ENCODE measurements around the gene ASPSCR1. TPM values are rescaled to one million over a fixed set of nuclear protein-coding genes. Genes with fewer than 3 reads are reported as not detected.

Gene ASPSCR1
- total and polyA plus RNA-seq, 9 of the 15 experiments (the other 6 are each of a cell fraction or from before 2014, with no cell fraction given) = 0.90 to 36.9 (median 11.6) TPM

DNA sequence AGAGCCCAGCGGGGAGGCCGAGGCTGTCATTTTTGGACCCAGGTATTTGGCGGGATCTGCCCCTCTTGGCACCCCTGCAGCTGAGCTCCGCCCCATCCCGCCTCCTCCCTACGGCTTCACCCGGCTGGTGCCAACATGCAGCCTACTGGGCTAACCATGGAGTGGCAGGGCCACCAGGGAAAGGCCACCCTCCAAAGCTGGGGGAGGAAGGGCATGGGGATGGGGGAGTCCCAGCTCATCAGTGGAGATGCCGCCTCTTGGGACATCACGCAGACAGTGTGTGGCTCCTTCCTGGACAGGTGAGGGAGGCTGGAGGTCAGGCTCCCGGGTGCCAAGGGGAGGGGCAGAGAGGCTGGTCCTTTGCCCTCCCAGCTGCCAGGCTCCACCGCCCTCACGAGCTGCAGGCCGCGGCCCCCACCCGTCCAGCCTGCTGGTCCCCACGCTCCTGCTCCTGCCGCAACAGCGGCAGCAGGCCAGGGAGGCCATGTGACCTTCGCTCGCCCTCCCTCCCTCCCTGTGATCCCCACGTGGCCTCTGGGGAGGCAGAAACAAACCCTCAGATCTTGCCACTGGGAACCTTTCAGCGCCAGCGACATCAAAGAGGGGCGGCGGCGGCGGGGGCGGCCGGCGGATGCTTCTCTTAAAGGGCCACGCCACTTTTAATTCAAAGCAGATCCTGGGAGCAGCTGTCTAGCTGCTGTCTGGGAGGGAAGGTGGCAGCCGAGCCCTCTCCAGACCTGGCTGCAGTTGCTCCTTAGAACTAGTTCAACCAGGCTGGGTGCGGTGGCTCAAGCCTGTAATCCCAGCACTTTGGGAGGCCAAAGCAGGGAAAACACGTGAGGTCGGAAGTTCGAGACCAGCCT, 9.7 kb upstream of the ASPSCR1 start (continued):
- TF ChIP-seq, protein P1, sequence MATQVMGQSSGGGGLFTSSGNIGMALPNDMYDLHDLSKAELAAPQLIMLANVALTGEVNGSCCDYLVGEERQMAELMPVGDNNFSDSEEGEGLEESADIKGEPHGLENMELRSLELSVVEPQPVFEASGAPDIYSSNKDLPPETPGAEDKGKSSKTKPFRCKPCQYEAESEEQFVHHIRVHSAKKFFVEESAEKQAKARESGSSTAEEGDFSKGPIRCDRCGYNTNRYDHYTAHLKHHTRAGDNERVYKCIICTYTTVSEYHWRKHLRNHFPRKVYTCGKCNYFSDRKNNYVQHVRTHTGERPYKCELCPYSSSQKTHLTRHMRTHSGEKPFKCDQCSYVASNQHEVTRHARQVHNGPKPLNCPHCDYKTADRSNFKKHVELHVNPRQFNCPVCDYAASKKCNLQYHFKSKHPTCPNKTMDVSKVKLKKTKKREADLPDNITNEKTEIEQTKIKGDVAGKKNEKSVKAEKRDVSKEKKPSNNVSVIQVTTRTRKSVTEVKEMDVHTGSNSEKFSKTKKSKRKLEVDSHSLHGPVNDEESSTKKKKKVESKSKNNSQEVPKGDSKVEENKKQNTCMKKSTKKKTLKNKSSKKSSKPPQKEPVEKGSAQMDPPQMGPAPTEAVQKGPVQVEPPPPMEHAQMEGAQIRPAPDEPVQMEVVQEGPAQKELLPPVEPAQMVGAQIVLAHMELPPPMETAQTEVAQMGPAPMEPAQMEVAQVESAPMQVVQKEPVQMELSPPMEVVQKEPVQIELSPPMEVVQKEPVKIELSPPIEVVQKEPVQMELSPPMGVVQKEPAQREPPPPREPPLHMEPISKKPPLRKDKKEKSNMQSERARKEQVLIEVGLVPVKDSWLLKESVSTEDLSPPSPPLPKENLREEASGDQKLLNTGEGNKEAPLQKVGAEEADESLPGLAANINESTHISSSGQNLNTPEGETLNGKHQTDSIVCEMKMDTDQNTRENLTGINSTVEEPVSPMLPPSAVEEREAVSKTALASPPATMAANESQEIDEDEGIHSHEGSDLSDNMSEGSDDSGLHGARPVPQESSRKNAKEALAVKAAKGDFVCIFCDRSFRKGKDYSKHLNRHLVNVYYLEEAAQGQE (IDR thresholded peaks at IDR 0.05; ENCODE audit: borderline replicate concordance) = peak; percentile 48
- TF ChIP-seq, protein P1 (CRISPR knock-in tag; IDR thresholded peaks at IDR 0.05; ENCODE audit: low read depth) = no peak
- TF ChIP-seq, protein P2, sequence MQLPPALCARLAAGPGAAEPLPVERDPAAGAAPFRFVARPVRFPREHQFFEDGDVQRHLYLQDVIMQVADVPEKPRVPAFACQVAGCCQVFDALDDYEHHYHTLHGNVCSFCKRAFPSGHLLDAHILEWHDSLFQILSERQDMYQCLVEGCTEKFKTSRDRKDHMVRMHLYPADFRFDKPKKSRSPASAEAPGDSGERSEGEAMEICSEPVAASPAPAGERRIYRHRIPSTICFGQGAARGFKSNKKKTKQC (CRISPR knock-in tag; IDR thresholded peaks at IDR 0.05) = peak; percentile 74; the same call in 1 of the 2 replicates
- TF ChIP-seq POLR2G (IDR thresholded peaks at IDR 0.05; ENCODE audit: low read depth, low read length) (peak; percentile 73), TCF3 (CRISPR knock-in tag; IDR thresholded peaks at IDR 0.05) (peak; percentile 19; the same call in 1 of the 2 replicates), L3MBTL2 (IDR thresholded peaks at IDR 0.05) (peak; percentile 83), ZFX (CRISPR knock-in tag; IDR thresholded peaks at IDR 0.05) (peak; percentile 75), MYC (IDR thresholded peaks at IDR 0.05; ENCODE audit: low read depth, low read length) (peak; percentile 88), MYC (CRISPR knock-in tag; IDR thresholded peaks at IDR 0.05; ENCODE audit: borderline replicate concordance, low read depth) (no peak), ZKSCAN1 (IDR thresholded peaks at IDR 0.05; ENCODE audit: low read depth, low read length) (no peak), LEF1 (IDR thresholded peaks at IDR 0.05) (peak; percentile 86), CREB1 (IDR thresholded peaks at IDR 0.05) (no peak), CREB1 (CRISPR knock-in tag; IDR thresholded peaks at IDR 0.05) (0 out of 2 replicates have a peak, but pooled peaks have one; percentile 8), MBD2 (IDR thresholded peaks at IDR 0.05; ENCODE audit: borderline replicate concordance, low read depth) (peak; percentile 19; the same call in 1 of the 2 replicates)
- TF ChIP-seq, protein P3, sequence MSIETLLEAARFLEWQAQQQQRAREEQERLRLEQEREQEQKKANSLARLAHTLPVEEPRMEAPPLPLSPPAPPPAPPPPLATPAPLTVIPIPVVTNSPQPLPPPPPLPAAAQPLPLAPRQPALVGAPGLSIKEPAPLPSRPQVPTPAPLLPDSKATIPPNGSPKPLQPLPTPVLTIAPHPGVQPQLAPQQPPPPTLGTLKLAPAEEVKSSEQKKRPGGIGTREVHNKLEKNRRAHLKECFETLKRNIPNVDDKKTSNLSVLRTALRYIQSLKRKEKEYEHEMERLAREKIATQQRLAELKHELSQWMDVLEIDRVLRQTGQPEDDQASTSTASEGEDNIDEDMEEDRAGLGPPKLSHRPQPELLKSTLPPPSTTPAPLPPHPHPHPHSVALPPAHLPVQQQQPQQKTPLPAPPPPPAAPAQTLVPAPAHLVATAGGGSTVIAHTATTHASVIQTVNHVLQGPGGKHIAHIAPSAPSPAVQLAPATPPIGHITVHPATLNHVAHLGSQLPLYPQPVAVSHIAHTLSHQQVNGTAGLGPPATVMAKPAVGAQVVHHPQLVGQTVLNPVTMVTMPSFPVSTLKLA (conservative IDR thresholded peaks at IDR 0.05) = peak; percentile 90 to 93

Data from K562 (cell line).